ENCODE results near the gene GRN.
A peak's percentile ranks its signal among the peaks of the same experiment; 100 is the strongest.

GRCh38 chr17:44356241-44356640 is 11.1 kb downstream of the GRN start:
- TF ChIP-seq, protein P1, sequence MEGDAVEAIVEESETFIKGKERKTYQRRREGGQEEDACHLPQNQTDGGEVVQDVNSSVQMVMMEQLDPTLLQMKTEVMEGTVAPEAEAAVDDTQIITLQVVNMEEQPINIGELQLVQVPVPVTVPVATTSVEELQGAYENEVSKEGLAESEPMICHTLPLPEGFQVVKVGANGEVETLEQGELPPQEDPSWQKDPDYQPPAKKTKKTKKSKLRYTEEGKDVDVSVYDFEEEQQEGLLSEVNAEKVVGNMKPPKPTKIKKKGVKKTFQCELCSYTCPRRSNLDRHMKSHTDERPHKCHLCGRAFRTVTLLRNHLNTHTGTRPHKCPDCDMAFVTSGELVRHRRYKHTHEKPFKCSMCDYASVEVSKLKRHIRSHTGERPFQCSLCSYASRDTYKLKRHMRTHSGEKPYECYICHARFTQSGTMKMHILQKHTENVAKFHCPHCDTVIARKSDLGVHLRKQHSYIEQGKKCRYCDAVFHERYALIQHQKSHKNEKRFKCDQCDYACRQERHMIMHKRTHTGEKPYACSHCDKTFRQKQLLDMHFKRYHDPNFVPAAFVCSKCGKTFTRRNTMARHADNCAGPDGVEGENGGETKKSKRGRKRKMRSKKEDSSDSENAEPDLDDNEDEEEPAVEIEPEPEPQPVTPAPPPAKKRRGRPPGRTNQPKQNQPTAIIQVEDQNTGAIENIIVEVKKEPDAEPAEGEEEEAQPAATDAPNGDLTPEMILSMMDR (CRISPR knock-in tag; IDR thresholded peaks at IDR 0.05), result peak; percentile 64
- TF ChIP-seq, protein P2, sequence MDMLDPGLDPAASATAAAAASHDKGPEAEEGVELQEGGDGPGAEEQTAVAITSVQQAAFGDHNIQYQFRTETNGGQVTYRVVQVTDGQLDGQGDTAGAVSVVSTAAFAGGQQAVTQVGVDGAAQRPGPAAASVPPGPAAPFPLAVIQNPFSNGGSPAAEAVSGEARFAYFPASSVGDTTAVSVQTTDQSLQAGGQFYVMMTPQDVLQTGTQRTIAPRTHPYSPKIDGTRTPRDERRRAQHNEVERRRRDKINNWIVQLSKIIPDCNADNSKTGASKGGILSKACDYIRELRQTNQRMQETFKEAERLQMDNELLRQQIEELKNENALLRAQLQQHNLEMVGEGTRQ (IDR thresholded peaks at IDR 0.05; ENCODE audit: low read depth, low read length), result no peak
- TF ChIP-seq, protein P2 (CRISPR knock-in tag; IDR thresholded peaks at IDR 0.05; ENCODE audit: borderline replicate concordance), result no peak
- TF ChIP-seq KLF6 (CRISPR knock-in tag; IDR thresholded peaks at IDR 0.05), result no peak
- no peak for TF ChIP-seq MEIS2 (CRISPR knock-in tag; IDR thresholded peaks at IDR 0.05)
- TF ChIP-seq, protein P3, sequence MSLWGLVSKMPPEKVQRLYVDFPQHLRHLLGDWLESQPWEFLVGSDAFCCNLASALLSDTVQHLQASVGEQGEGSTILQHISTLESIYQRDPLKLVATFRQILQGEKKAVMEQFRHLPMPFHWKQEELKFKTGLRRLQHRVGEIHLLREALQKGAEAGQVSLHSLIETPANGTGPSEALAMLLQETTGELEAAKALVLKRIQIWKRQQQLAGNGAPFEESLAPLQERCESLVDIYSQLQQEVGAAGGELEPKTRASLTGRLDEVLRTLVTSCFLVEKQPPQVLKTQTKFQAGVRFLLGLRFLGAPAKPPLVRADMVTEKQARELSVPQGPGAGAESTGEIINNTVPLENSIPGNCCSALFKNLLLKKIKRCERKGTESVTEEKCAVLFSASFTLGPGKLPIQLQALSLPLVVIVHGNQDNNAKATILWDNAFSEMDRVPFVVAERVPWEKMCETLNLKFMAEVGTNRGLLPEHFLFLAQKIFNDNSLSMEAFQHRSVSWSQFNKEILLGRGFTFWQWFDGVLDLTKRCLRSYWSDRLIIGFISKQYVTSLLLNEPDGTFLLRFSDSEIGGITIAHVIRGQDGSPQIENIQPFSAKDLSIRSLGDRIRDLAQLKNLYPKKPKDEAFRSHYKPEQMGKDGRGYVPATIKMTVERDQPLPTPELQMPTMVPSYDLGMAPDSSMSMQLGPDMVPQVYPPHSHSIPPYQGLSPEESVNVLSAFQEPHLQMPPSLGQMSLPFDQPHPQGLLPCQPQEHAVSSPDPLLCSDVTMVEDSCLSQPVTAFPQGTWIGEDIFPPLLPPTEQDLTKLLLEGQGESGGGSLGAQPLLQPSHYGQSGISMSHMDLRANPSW (CRISPR knock-in tag; IDR thresholded peaks at IDR 0.05; ENCODE audit: borderline replicate concordance), result no peak
- TF ChIP-seq MED8 (CRISPR knock-in tag; IDR thresholded peaks at IDR 0.05; ENCODE audit: insufficient replicate concordance), result no peak
- TF ChIP-seq TOPORS (CRISPR knock-in tag; IDR thresholded peaks at IDR 0.05), result no peak
- TF ChIP-seq, protein P4, sequence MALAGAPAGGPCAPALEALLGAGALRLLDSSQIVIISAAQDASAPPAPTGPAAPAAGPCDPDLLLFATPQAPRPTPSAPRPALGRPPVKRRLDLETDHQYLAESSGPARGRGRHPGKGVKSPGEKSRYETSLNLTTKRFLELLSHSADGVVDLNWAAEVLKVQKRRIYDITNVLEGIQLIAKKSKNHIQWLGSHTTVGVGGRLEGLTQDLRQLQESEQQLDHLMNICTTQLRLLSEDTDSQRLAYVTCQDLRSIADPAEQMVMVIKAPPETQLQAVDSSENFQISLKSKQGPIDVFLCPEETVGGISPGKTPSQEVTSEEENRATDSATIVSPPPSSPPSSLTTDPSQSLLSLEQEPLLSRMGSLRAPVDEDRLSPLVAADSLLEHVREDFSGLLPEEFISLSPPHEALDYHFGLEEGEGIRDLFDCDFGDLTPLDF (CRISPR knock-in tag; IDR thresholded peaks at IDR 0.05), result no peak
- no peak for TF ChIP-seq RNF2 (conservative IDR thresholded peaks at IDR 0.05; ENCODE audit: low read depth)
- TF ChIP-seq EP300 (IDR thresholded peaks at IDR 0.05; ENCODE audit: low read depth in 2 of 2, low read length in 2 of 2), result no peak
- TF ChIP-seq EP300 (CRISPR knock-in tag; IDR thresholded peaks at IDR 0.05; ENCODE audit: borderline replicate concordance), result no peak
- no peak for TF ChIP-seq ZNF333 (CRISPR knock-in tag; IDR thresholded peaks at IDR 0.05; ENCODE audit: borderline replicate concordance)
- no peak for TF ChIP-seq HMGA1 (CRISPR knock-in tag; conservative IDR thresholded peaks at IDR 0.05)
